ENCODE results near the gene CALML6.
A peak's percentile ranks its signal among the peaks of the same experiment; 100 is the strongest.

The CALML6 gene

DNA sequence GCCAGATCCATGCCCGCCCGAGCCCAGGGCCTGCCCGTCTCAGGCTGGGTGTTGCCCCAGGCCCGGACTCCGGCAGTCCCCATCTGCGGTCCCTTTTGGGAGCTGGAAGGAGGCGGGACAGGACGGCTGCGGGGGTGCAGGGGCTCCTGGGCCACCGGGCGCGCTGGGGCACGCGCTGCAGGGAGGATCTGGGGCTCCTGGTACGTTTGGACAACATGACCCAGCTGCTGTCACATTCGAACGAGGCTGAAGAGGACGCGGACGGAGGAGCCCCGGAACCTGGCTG, 6.6 kb upstream of the CALML6 start:
- peak; percentile 50 for FAIRE-seq
- no peak for DNase-seq (ENCODE audit: extremely low spot score, insufficient read length, low read depth)

DNA sequence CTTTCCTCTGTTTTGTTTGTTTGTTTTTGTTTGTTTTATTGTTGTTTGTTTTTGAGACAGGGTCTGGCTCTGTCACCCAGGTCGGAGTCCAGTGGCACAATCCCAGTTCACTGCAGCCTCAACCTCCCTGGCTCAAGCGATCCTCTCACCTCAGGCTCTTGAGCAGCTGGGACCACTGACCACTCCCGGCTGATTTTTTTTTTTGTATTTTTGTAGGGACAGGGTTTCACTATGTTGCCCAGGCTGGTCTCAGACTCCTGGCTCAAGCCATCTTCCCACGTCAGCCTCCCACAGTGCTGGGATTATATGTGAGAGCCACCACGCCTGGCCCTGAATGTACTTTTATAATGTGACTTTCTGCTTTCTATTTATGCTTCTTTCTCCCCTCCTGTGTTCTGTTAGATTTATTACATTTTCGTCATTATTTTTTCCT, 5.0 kb upstream of the CALML6 start:
- FAIRE-seq (no peak), DNase-seq (ENCODE audit: extremely low spot score, insufficient read length, low read depth) (no peak)

DNA sequence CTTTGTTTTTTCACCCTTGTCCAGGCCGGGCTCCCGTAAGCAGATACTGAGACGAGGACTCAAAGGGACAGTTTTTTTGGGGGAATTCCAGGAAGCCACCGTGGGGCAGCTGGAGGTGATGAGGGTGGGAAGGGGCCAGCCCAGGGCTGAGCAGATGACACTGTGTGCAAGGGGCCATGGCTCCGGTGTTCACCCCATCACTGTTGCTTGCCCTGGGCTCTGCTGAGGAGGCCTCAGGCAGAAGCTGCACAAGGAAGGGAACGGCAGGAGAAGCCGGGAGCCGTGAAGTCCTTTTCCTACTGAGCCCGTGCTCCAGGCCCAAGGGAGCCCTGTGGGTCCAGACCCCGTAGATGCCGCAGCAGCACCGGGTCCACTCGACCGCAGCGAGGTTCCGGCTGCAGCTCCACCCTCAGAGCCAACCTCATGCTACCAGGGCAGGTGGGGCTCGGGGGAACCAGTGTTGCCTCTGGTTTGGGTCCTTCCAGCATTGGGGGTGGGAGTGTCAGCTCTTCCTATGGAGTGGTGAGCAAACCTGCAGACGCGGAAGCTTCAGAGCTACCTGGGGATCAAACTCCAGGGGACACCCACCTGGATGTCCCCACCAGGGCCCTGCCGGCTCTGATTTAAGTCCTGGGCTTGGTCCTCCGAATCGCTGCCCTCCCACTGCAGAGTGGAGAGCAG, 4.3 kb upstream of the CALML6 start:
- no peak for FAIRE-seq
- no peak for DNase-seq (ENCODE audit: extremely low spot score, insufficient read length, low read depth)

DNA sequence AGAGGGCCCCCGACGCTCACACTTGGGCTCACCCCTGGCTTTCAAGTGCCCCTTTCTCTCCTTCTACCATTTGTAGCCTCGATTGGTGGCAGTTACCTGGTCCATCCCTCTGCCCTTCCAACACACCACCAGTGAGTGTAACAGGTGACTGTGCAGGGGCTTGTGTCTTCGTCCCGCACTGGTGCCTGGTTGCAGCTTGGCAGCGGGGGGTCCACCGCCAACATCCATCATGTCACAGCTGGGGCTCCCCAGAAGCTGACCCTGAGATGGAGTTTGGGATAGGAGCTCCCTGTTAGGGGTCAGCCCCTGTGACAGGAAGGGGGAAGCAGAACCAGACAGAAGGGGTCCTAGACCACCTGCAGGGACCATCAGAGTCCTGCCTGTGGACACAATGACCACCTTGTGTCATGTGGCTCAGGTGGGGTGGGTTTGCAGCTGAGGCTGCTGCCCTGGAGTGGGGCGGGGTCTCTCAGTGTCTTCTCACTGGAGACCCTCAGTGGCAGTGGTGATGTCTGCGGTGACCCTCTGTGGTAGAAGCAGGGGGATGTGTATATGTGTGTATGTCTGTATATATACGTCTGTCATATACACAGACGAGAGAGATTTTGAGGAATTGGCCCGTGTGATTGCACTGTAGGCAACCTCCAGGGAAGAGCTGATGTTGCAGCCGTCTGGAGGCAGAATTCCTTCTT, 3.6 kb upstream of the CALML6 start:
- DNase-seq (ENCODE audit: extremely low spot score, insufficient read length, low read depth) (no peak), FAIRE-seq (no peak)

DNA sequence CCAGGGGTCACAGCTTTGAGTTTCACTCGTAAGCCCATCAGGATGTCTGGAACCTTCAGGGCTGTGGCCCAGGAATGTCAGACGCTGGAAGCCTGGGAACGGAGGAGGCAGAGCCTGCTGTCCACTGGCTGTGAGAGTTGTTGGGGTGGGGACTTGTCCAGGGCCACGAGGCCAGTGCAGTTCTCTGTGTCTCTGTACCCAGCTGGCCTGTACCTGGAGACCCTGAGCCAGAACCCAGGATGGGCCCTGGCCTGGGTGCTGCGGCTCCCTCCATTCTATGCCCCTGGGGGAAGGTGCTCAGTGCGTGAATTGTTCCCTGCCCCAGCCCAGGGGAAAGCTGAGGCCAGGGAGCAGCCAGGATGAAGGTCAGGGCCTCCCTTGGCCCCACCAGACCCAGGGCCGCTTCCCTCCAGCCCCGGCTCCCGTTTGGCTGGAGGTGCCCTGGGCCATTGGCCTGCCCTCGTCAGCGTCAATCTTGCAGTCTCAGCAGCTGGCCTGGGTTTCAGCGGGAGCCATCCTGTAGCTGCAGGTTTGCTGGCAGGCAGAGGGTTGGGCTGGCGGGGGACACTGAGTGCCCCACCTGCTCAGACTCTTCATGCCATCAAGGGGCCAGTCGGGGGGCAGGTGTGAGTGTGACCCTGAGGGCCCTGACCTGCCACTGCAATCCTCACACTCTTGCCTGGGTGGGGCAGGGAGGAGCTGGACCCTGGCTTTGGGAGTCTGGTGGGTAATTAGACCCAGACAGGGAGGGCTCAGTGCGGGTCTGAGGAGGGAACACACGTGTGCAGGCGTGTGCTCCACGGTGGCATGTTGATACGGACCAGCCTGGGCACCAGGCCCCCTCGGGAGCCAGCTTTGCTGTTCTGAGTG, 724 bp upstream of the CALML6 start:
- DNase-seq (ENCODE audit: extremely low spot score, insufficient read length, low read depth): no peak
- no peak for FAIRE-seq

DNA sequence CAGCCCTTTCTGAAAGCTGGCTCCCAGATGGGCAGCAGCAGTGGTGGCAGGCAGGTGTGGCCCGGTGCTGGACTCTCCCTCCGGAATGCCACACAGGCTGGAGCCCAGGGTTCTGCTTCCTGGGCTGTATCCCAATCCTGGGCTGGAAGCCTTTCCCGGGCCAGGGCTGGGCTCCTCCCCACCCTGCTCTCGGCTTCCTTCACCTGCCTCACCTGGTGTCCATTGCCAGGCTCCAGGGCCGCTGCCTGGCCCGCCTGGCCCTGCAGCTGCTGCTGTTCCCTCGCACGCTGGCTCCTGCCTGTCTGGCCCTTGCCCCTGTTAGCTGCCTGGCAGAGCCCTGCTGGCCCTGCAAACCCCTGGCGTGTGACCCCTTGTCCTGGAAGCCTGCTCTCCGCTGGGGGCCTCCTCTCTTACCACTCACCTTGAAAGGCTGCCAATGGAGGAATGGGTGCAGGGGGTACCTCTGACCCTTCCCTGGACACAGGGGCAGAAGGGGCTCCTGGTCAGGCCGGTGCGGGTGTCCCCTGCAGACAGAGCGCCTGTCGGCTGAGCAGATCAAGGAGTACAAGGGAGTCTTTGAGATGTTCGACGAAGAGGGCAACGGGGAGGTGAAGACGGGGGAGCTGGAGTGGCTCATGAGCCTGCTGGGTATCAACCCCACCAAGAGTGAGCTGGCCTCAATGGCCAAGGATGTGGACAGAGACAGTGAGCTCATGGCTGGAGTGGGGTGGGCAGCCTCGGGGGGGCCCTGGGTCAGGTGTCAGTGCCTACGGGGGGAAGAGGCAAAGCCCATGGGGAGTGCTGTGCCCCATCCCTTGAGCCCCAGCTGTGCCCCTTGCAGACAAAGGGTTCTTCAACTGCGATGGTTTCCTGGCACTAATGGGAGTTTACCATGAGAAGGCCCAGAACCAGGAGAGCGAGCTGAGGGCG, 1.1 kb downstream of the CALML6 start:
- FAIRE-seq (no peak), DNase-seq (ENCODE audit: extremely low spot score, insufficient read length, low read depth) (no peak)

DNA sequence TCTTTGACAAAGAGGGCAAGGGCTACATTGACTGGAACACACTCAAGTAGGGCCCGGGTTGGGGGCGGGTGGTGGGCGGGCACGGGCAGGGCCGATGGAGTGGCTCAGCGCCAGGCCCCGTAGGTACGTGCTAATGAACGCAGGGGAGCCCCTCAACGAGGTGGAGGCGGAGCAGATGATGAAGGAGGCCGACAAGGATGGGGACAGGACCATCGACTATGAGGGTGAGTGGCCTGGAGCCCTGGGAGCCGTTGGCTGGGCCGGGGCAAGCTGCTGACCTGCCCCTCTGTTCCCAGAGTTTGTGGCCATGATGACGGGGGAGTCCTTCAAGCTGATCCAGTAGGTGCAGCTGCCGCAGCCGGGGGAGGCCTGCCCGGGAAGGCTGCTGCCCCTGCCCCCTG, 1.8 kb downstream of the CALML6 start:
- FAIRE-seq: no peak
- DNase-seq (ENCODE audit: extremely low spot score, insufficient read length, low read depth): no peak

DNA sequence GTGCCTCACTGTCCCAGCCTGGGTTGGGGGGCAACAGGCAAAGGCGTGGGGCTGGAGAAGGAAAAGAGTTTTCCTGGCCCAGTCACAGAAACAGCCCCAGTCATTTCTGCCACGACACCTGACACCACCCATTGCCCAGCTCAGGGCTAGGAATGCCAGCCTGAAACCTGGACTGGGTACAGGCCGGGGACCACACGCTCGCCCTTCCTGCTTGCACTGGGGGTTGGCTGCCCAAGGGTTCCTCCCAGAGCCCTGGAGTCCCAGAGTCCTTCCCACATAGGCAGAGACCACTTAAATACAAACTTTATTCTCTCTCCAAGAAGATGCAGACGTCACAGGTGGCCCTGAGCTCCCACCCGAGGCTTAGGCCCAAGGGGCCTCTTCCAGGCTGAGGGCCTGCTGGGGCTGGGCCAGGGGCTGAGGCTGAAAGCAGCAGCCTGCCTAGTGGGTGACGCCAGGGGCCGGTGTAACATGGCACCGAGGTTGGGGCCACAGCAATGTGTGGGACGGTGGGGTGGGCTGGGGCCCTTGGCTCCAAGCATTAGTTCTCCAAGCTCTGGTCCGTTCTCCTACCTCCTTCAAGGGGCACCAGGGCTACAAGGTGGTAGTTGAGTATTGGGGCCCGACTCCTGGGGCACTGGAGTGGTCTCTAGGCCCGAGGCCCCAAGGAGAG, 2.4 kb downstream of the CALML6 start:
- no peak for FAIRE-seq
- DNase-seq (ENCODE audit: extremely low spot score, insufficient read length, low read depth): no peak

DNA sequence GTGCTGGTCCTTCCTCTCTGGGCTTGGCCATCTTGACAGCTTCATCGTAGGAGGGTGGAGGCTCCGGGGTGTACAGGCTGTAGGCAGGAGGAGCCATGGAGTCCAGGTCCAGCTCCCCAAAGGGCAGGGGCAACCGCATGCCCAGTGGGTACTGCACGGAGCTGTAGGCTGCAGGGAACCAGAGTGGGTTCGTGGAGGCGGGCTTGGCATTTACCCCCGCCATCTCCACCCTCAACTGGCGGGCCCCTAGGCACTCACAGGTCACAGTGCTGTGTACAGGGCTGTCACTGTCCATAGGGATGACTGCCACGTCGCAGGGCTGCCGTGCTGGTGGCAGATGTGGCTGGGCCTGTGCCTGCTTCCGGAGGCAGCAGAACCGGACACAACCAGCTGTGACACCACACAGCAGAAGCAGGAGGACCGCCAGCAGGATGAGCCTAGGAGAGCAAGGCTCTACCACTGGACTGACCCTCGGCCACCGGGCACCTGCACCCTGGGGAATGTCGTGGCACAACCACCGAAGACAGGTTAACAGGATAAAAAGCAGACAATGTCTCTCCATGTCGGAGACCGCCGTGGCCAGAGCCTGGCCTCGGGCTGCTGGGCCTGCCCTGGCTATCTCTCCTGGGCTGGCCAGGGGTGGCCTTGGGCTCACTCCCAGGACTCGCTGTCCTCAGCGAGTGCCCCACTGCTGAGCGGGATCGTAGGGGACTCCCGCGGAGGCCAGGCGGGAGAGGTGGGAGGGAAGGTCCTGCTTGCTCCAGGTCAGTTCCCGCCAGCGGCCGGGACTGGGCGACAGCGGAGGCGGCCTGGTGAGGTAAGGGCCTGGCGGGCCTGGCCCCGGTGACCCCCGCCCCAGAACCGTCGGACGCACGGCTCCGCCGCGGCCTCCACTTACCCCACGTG, 3.2 kb downstream of the CALML6 start:
- FAIRE-seq (no peak), DNase-seq (ENCODE audit: extremely low spot score, insufficient read length, low read depth) (no peak)

DNA sequence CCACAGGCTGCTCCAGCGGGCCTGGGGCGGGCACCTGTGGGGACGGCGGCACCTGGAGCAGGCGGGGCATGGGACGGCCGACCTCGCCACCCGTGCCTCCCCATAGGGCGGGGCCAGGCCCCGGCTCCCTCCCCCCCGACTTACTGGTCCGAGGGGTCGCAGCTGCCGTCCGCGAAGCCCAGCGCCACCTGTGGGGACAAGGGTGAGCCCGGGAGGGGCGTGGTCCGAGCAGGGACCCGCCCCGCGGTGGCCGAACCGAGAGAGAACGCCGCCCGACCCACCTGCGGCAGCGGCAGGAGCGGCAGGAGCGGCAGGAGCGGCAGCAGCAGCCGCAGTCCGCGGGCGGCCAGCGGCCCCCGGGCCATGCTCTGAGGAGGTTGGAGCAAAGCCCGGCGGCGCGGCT, 3.8 kb downstream of the CALML6 start, which contains the start of gene TMEM52:
TMEM52 (minus strand) TSS at position 379 of the 403 bp plus-strand sequence; CDS start at position 365, 14 bp downstream.
- FAIRE-seq (no peak), DNase-seq (ENCODE audit: extremely low spot score, insufficient read length, low read depth) (peak; percentile 44)

DNA sequence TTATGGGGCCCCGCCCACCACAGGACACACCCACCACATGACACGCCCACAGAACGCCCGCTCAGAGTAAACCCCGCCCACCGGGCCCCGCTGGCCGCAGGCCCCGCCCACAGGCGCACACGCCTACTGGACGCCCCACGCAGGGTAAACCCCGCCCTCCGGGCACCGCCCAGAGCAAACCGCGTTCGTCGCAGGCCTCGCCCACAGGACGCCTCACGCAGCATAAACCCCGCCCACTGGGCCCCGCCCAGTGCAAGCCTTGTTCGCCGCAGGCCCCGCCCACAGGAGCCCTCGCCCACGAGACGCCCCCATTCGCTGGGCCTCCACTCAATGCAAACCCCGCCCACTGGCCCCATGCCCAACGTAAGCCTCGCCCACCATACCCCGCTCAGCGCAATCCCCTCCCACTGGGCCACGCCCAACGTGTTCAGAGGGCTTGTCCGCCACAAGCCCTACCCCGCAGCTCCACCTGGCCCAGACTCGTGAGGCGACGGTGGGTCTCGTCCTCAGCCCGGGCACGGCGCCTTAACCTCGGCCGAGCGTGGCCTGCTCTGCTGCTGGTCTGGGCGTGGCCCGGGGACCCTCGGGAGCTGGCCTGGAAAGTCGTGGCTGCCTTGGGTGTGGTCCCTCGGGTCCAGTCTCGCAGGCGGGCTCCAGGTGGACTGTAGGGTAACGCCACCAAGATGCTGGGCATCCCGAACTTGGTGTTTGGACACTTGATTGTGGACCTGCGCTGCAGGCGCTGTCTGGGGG, 4.4 kb downstream of the CALML6 start:
- FAIRE-seq (peak; percentile 98), DNase-seq (ENCODE audit: extremely low spot score, insufficient read length, low read depth) (peak; percentile 99)

DNA sequence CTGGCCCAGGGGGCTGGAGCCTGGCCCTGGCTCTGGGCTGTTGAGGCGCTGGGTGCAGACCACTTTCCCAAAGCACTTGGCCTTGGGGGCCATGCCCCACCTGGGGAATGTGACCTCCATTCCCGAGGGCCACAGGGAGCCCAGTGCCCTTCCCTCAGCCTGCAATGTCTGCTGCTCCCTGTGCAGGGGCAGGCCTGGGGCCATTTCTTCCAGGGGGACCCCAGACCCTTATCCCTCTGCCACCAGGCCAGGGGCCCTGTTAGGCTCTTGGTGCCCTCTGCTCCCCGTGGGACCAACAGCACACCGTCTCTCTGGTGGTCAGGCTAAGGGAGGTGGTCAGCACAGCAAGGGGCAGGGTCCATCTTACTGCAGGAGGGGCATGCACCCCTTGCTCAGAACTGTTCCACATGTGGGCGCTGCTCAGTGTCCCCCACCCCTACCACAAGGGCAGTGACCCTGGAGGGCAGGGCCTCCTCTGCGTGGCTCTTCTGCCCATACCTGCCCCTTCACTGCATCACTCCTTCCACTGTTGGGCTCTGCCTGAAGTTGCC, 5.1 kb downstream of the CALML6 start:
- DNase-seq (ENCODE audit: extremely low spot score, insufficient read length, low read depth): no peak
- FAIRE-seq: no peak

DNA sequence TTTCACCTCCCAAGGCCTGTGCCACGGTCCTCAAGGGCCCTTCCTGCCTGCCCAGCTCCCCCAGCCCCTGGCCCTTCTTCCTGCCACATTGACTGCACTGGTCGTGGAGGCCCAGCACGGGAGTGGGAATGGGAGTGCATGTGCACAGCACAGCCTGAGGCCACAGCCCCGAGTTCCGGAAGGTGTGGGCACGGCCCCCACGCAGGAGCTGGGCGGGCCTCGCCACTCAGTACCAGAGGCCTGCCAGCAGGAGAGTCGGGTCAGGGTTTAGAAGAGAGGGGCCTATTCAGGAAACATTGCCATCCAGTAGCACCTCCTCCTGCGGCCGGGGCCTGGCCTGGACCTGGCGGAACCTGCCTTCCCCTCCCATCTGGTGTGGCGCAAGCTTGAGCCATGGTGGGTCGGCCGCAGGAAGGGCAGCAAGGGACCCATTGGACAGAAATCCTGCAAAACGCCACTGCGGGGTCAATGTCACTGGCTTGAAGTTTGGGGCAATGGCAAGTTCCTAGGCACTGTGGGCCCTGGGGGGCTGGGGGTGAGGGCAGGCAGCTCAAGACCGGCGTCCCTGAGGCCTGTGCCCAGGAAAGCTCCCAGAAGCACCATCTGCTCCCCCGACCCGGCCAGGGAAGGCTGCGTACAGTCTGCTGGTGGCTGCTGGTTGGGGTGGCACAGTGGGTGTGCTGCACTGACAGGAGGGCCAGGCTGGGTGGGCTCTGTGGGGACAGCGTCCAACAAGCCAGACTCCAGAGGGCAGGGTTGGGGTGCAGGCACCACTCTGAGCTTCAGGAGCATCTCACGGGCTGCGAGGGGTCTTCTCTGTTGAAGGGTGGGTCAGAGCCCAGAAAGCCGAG, 5.8 kb downstream of the CALML6 start:
- no peak for FAIRE-seq
- no peak for DNase-seq (ENCODE audit: extremely low spot score, insufficient read length, low read depth)

DNA sequence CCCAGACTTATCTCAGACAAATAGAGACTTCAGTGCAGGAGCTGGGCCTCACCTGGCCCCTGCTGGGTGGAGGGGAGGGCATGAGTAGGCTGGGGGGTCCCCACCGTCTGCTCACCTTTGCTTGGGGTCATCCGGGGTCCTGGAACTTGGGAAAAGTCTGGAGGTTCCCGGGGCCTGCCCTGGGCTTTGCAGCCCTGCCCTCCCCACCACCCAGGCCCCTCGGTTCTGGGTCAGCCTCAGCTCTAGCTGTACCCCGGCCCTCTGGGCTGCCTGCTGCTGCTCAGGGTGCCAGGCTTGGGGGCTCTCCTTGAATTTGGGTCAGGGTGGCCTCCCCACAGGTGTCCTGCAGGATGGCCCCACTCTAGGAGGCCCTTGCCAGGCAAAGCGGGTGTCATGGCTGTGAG, 6.4 kb downstream of the CALML6 start:
- no peak for FAIRE-seq
- DNase-seq (ENCODE audit: extremely low spot score, insufficient read length, low read depth): no peak

DNA sequence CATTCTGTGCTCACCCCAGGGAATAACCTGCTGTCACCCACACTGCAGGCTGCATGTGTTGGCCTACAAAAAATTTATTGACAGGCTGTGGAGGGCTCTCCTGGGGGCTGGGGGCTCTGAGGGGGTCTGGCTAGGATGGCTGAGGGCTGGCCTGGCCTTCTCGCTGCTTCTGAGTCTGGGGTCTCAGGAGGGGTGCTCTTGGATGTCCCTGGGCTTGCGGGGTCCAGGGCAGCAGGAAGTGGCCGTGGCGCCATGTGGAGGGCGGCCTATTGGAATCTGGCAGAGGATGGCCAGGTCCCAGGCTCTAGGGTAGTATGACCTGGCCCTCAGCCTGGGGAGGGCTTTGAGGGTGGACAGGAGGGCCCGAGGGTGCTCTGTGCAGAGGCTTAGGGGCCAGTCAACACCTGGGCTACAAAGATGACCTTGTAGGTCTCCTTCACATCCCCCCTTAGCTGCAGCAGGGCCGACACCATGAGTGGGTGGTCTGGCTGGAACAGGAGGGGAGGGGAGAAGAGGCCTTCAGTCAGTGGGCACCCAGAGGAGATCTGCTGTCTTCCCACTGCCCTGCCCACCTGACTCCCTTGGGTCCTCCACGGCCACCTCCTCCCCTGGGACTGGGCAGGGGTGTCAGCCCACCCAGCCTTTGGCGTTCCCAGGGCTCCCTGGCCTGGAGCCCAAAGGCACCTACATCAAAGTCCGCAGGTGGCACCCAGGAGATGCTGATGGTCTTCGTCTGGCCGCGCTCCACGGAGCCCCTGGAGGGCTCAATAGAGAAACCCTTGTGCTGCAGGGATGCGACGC, 7.0 kb downstream of the CALML6 start:
- no peak for DNase-seq (ENCODE audit: extremely low spot score, insufficient read length, low read depth)
- FAIRE-seq: no peak

DNA sequence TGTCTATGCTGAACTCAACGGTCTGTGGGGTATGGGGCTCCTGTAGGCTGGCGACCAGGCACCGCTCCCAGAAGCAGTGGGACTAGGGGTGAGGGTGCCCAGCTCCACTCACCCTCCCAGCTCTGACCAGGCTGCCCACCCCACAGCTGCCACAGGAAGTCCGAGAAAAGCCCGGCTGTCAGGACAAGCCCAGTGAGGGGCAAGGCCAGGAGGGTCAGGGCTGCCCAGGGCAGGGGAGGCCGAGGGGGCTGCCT, 7.6 kb downstream of the CALML6 start:
- DNase-seq (ENCODE audit: extremely low spot score, insufficient read length, low read depth) (no peak), FAIRE-seq (no peak)

Measured in GM18507 (cell line).